Activated CD4-positive, alpha-beta T cell treated with anti-CD3 and anti-CD28 coated beads, Interleukin-2, amount 10 ng/mL, durations not matched to agents 7 days and 5 days (primary cell): Measurements from ENCODE around the gene AAR2. TPM values are rescaled to one million over a fixed set of nuclear protein-coding genes. Genes with fewer than 3 reads are reported as not detected.

Experiments used
- CTCF ChIA-PET: fragments of 350-600 bp; sonication (Branson Sonifier 250); formaldehyde crosslinking; loops from one replicate; lab custom pipeline; 2021; ENCODE audit warnings: antibody characterized with exemption; lab: Charles Lee
- POLR2A ChIA-PET: fragments of 350-600 bp; sonication (Branson Sonifier 250); formaldehyde crosslinking; loops from one replicate; lab custom pipeline; 2021; ENCODE audit warnings: antibody characterized with exemption; lab: Charles Lee
- DNase-seq: peaks from one replicate; pipeline ENCODE4 v3.0.0-alpha.2; 2020
- H3K27ac Mint-ChIP-seq: one replicate; pipeline ENCODE4 v1.8.0; 2021; ENCODE audit warnings: mild to moderate bottlenecking, moderate library complexity, mixed read lengths
- H3K27me3 Mint-ChIP-seq: one replicate; pipeline ENCODE4 v1.8.0; 2021; ENCODE audit warnings: mixed read lengths
- H3K36me3 Mint-ChIP-seq: one replicate; pipeline ENCODE4 v1.8.0; 2021; ENCODE audit warnings: low read depth, mixed read lengths
- H3K4me1 Mint-ChIP-seq: one replicate; pipeline ENCODE4 v1.8.0; 2021; ENCODE audit warnings: mixed read lengths
- H3K4me3 Mint-ChIP-seq: one replicate; pipeline ENCODE4 v1.8.0; 2021; ENCODE audit warnings: mild to moderate bottlenecking, moderate library complexity, mixed read lengths
- H3K9me3 Mint-ChIP-seq: one replicate; pipeline ENCODE4 v1.8.0; 2021; ENCODE audit warnings: mixed read lengths
- total RNA-seq, 2 experiments: library from RNA; stranded (reverse); gene quantifications; one replicate each; pipeline ENCODE4 v1.2.3, GENCODE V29; 2021

Gene AAR2
- total RNA-seq, 2 experiments from 2014 or later: 22.5 to 23.0 TPM

DNA sequence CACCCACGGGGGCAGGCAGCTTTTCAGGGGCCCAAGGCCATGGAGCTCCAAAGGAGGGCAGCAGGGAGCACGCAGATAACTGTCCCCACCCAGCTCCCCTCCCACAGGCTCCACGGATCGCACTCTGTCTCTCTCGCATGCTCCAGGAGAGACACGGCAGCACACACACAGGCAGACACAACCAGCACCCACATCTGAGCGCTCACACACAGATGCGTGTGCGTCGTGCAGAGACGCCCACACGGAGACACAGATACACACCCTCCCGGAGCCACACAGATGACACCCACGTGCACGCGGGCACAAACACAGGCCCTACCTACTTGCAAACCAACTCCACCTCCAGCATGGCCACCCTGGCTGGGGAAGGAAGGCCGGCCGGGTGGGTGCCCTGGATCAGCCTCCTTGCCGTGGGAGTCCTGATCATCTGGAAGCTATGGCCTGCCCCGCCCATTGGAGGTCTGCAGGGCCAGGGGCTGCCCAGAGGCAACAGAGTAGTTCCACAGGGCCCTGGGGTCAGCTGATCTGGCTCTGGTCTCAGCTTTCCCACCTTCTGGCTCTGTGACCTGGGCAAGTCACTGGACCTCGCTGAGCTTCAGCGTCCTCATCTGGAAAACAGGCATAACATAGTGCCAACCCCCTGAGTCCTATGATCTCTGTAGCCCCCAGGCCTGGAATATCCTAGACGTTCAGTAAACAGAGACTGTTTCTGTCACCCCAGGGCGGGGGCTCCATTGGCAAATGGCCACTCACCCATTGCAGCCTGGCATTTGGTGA, 31.5 kb downstream of the AAR2 start:
- no peaks in the 10 kb centered on the region for H3K36me3 Mint-ChIP-seq
- H3K27me3 Mint-ChIP-seq: no peaks in the 10 kb centered on the region
- ChIA-PET CTCF (interaction anchor here (0.6 kb wide), 1 partner anchor 20 kb away, joined by 5 read pairs; no protein-coding TSS in a partner anchor), POLR2A (no interaction called here)
- no peaks in the 10 kb centered on the region for H3K9me3 Mint-ChIP-seq
- DNase-seq: no peak
- H3K27ac Mint-ChIP-seq: no peak overlapping the region
- H3K4me3 Mint-ChIP-seq: no peak overlapping the region
- no peaks in the 10 kb centered on the region for H3K4me1 Mint-ChIP-seq

- H3K9me3 Mint-ChIP-seq: no peaks in the 10 kb centered on the region
- no peaks in the 10 kb centered on the region for H3K36me3 Mint-ChIP-seq
- H3K27ac Mint-ChIP-seq: no peak overlapping the region
- H3K27me3 Mint-ChIP-seq: no peaks in the 10 kb centered on the region
- H3K4me1 Mint-ChIP-seq: no peaks in the 10 kb centered on the region
- no peak overlapping the region for H3K4me3 Mint-ChIP-seq
- CTCF ChIA-PET: interaction anchor here (0.5 to 0.6 kb wide), 2 partner anchors 21 to 27 kb away, joined by 3 to 5 read pairs; no protein-coding TSS in a partner anchor
- no peak for DNase-seq
- POLR2A ChIA-PET: no interaction called here
These were observed 32.4 kb downstream of the AAR2 start for GRCh38 chr20:36268440-36269342.

DNA sequence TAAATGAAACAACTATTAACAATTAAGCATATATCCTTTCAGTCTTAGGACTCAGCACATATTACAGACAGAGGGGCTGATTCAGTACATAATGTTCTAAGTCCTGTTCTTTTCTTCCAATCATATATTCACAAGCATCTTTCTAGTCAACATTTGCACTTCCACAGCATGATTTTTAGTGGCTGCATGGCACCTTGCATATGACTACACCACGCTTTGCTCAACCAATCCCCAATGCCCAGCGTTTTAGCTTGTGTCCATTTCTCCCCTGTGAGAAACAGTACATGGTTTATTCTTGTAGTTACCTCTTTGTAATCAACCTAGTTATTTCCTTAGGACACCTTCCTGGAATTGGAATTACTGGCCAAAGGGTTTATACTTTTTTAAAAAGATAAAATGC, 33.2 kb downstream of the AAR2 start:
- H3K4me3 Mint-ChIP-seq: no peak overlapping the region
- H3K36me3 Mint-ChIP-seq: no peaks in the 10 kb centered on the region
- no peaks in the 10 kb centered on the region for H3K9me3 Mint-ChIP-seq
- ChIA-PET POLR2A (no interaction called here), CTCF (no interaction called here)
- peaks cover 5% of the 10 kb centered on the region for H3K27me3 Mint-ChIP-seq
- DNase-seq: no peak
- H3K27ac Mint-ChIP-seq: no peak overlapping the region
- H3K4me1 Mint-ChIP-seq: no peaks in the 10 kb centered on the region

- no peak overlapping the region for H3K27ac Mint-ChIP-seq
- H3K36me3 Mint-ChIP-seq: no peaks in the 10 kb centered on the region
- POLR2A ChIA-PET: no interaction called here
- peaks cover 5% of the 10 kb centered on the region for H3K27me3 Mint-ChIP-seq
- CTCF ChIA-PET: interaction anchor here (0.5 to 1.4 kb wide), 2 partner anchors 71 to 168 kb away, joined by 3 to 5 read pairs; no protein-coding TSS in a partner anchor
- no peaks in the 10 kb centered on the region for H3K9me3 Mint-ChIP-seq
- H3K4me1 Mint-ChIP-seq: no peaks in the 10 kb centered on the region
- H3K4me3 Mint-ChIP-seq: no peak overlapping the region
- no peak for DNase-seq
These were observed 34.7 kb downstream of the AAR2 start for GRCh38 chr20:36270744-36271638.

DNA sequence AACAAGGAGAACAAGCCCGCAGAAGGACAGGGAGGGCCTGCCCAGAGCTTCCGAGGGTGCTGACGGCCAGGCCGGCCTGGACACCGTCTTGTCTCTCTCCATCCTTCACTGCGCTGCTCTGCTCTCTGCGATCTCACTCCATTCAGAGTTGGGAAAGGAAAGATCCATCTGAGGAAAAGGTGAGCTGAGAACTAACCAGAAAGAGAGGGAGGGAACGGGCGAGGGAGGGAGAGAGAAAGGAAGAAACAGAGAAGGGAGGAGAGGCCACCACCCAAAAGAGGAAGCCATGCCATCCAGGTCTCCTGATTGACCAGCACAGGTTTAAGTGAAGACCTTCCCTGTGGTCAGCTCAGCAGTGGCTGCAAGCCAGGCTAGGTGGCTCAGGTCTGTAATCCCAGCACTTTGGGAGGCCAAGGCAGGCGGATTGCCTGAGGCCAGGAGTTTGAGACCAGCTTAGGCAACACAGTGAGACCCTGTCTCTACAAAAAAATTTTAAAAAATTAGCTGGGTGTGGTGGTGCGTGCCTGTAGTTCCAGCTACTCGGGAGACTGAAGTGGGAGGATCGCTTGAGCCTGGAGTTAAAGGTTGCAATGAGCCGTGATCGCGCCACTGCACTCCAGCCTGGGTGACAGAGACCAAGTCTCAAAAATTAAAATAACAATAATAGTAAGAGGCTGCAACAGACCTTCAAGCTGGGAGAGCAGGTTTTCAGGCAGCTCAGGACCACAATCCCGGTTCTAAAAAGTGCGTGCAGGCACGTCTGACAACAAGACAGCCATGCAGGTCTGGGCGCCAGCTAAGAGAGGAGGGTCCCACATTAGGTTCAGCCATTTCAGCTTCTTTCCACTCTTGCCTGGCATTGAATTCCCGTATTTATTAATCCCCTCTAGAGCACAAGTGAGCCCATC, 35.6 kb downstream of the AAR2 start:
- Mint-ChIP-seq H3K27ac (no peak overlapping the region), H3K9me3 (no peaks in the 10 kb centered on the region), H3K36me3 (no peaks in the 10 kb centered on the region), H3K4me3 (no peak overlapping the region), H3K27me3 (peaks cover 5% of the 10 kb centered on the region), H3K4me1 (no peaks in the 10 kb centered on the region)
- no peak for DNase-seq
- CTCF ChIA-PET: interaction anchor here (0.5 to 1.4 kb wide), 4 partner anchors 72 to 252 kb away, joined by 3 to 5 read pairs (median 3); no protein-coding TSS in a partner anchor
- POLR2A ChIA-PET: no interaction called here

- Mint-ChIP-seq H3K4me3 (no peak overlapping the region), H3K27ac (no peak overlapping the region), H3K36me3 (no peaks in the 10 kb centered on the region), H3K27me3 (peaks cover 5% of the 10 kb centered on the region), H3K9me3 (no peaks in the 10 kb centered on the region), H3K4me1 (no peaks in the 10 kb centered on the region)
- ChIA-PET POLR2A (no interaction called here), CTCF (interaction anchor here (0.6 to 1.4 kb wide), 6 partner anchors 16 to 591 kb away, joined by 3 to 5 read pairs (median 3); no protein-coding TSS in a partner anchor)
- no peak for DNase-seq
These were observed 36.4 kb downstream of the AAR2 start for GRCh38 chr20:36272547-36273220.

DNA sequence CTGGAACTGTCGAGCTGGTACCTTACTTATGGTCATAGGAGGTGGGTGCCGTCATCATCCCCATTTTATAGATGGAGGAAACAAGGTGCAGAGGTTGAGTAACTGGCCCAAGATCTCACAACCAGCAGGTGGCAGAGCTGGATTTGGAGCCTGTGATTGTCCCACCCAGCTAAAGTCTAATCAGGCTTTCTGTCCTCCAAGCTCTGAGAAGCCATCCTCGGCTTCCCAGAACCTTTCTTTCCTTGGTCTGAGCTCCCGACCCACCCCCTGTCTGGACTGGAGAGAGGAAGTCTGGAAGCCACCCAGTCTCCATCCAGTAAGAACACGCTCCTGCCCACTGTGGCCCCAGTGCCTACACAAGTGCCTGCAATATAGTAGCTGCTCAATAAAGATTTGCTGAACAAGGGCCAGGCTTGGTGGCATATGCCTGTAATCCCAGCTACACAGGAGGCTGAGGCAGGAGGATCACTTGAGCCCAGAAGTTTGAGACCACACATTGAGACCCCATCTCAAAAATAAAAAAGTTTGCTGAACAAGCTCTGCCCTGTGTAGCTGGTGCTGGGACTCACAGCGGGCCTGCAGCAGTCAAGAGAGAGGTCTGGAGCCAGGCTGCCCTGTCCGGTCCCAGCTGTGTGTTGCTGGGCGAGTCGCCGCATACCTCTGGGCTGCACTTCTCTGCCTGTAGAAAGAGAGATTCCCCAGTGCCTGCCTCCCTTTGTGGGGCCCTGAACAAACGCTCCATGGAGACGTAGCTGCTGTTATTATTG, 37.3 kb downstream of the AAR2 start:
- Mint-ChIP-seq H3K27me3 (peaks cover 7% of the 10 kb centered on the region), H3K9me3 (no peaks in the 10 kb centered on the region), H3K4me3 (no peak overlapping the region), H3K27ac (no peak overlapping the region), H3K4me1 (no peaks in the 10 kb centered on the region), H3K36me3 (no peaks in the 10 kb centered on the region)
- peak; percentile 15 for DNase-seq
- ChIA-PET POLR2A (interaction anchor here (0.6 kb wide), 1 partner anchor 38 kb away, joined by 3 read pairs; no protein-coding TSS in a partner anchor), CTCF (interaction anchor here (0.6 to 2.0 kb wide), 4 partner anchors 9 to 591 kb away, joined by 3 to 4 read pairs (median 4); no protein-coding TSS in a partner anchor)

- POLR2A ChIA-PET: no interaction called here
- DNase-seq: no peak
- Mint-ChIP-seq H3K27ac (no peak overlapping the region), H3K4me3 (no peak overlapping the region), H3K9me3 (no peaks in the 10 kb centered on the region), H3K4me1 (no peaks in the 10 kb centered on the region), H3K27me3 (peaks cover 7% of the 10 kb centered on the region), H3K36me3 (no peaks in the 10 kb centered on the region)
- CTCF ChIA-PET: interaction anchor here (1.2 to 2.0 kb wide), 2 partner anchors 10 to 590 kb away, joined by 3 to 4 read pairs; no protein-coding TSS in a partner anchor
These were observed 38.0 kb downstream of the AAR2 start for GRCh38 chr20:36274181-36274841.

DNA sequence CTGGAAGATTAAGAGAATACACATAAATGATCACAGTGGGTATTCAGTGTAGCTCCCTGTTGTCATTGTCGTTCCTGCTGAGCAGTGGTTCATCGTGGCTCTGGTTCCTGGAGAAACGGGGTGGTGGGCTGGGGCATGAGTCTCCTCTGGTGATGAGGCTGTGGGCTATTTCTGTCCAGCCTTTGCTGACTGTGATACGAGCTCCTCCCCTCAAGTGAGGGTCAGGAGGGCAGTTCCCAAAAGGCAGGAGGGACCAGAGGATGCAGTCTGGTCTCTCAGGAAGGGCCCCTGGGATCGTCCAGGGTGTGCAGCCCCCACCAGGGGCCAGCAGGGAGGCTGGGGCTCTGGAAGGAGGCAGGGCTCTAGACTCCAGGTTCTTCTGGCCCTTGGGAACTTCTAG, 38.7 kb downstream of the AAR2 start:
- H3K36me3 Mint-ChIP-seq: no peaks in the 10 kb centered on the region
- H3K4me1 Mint-ChIP-seq: no peaks in the 10 kb centered on the region
- CTCF ChIA-PET: interaction anchor here (1.0 to 2.0 kb wide), 3 partner anchors 11 to 164 kb away, joined by 3 to 4 read pairs (median 4); no protein-coding TSS in a partner anchor
- DNase-seq: no peak
- no peak overlapping the region for H3K27ac Mint-ChIP-seq
- no peak overlapping the region for H3K4me3 Mint-ChIP-seq
- POLR2A ChIA-PET: no interaction called here
- peaks cover 7% of the 10 kb centered on the region for H3K27me3 Mint-ChIP-seq
- H3K9me3 Mint-ChIP-seq: no peaks in the 10 kb centered on the region
